SH-SY5Y (cell line): ENCODE results near the gene PRR12.

Experiments
- GATA2 ChIP-seq: IDR thresholded peaks from 2 replicates; pipeline ENCODE4 v1.6.1; 2011; ENCODE audit warnings: mild to moderate bottlenecking, low read depth, low read length
- GATA3 ChIP-seq: IDR thresholded peaks from 2 replicates; pipeline ENCODE4 v1.6.1; 2011; ENCODE audit warnings: low read depth, mild to moderate bottlenecking, low read length, moderate library complexity

Gene PRR12, protein sequence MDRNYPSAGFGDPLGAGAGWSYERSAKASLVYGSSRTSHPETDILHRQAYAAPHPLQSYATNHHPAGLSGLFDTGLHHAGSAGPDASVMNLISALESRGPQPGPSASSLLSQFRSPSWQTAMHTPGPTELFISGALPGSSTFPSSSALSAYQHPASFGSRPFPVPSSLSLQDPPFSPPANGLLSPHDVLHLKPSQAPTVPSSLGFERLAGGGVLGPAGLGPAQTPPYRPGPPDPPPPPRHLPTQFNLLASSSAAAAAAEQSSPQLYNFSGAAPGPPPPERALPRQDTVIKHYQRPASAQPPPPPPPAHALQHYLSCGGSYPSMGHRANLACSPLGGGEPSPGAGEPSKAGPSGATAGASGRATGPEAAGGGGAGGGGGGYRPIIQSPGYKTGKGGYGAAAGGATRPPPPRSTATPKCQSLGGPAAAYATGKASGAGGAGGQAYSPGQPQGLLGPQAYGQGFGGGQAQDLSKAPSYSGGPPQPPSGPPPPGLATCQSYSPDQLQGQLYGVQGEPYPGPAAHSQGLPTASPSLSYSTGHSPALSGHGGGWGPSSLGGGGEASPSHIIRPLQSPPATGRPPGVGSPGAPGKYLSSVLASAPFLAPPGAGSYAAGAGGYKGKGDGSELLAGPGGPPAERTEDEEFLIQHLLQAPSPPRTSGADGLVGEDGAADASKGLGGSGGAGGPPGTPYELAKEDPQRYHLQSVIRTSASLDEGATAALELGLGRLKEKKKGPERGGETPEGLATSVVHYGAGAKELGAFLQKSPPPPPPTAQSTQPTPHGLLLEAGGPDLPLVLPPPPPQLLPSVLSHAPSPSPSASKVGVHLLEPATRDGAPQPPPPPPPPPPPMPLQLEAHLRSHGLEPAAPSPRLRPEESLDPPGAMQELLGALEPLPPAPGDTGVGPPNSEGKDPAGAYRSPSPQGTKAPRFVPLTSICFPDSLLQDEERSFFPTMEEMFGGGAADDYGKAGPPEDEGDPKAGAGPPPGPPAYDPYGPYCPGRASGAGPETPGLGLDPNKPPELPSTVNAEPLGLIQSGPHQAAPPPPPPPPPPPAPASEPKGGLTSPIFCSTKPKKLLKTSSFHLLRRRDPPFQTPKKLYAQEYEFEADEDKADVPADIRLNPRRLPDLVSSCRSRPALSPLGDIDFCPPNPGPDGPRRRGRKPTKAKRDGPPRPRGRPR (N-terminal part only)

GRCh38 chr19:49590971-49591730 lies at the start of gene PRR12:
PRR12 (plus strand) TSS chr19:49591182; CDS start chr19:49591655, 473 bp downstream.
- TF ChIP-seq GATA2 (no peak), GATA3 (no peak)

- TF ChIP-seq GATA3: no peak
- no peak for TF ChIP-seq GATA2
Observed at GRCh38 chr19:49541914-49542313, 49.1 kb upstream of the PRR12 start.

DNA sequence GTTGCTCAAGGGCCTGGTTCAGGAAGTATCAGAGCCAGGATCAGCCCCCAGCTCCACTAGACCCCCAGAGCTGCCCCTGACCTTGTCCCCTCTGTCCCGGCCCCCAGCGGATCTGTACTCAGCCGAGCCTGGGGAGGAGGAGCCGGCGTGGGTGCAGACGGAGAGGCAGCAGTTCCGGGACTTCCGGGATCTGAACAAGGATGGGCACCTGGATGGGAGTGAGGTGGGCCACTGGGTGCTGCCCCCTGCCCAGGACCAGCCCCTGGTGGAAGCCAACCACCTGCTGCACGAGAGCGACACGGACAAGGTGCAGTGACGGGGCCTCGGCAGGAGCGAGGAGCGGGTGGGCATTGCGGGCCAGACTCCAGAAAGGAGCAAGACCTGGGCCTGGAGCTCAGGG lies 48.5 kb upstream of the PRR12 start:
- TF ChIP-seq GATA2: no peak
- TF ChIP-seq GATA3: no peak

DNA sequence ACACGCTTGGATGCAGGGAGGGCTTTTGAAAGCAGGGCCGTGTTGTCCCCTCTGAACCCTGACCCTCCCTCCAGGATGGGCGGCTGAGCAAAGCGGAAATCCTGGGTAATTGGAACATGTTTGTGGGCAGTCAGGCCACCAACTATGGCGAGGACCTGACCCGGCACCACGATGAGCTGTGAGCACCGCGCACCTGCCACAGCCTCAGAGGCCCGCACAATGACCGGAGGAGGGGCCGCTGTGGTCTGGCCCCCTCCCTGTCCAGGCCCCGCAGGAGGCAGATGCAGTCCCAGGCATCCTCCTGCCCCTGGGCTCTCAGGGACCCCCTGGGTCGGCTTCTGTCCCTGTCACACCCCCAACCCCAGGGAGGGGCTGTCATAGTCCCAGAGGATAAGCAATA lies 48.0 kb upstream of the PRR12 start:
- TF ChIP-seq GATA3 (no peak), GATA2 (no peak)

- no peak for TF ChIP-seq GATA3
- TF ChIP-seq GATA2: no peak
Observed at GRCh38 chr19:49544154-49544553, 46.8 kb upstream of the PRR12 start.

- TF ChIP-seq GATA3: no peak
- no peak for TF ChIP-seq GATA2
Observed at GRCh38 chr19:49546825-49547565, 44.0 kb upstream of the PRR12 start.

DNA sequence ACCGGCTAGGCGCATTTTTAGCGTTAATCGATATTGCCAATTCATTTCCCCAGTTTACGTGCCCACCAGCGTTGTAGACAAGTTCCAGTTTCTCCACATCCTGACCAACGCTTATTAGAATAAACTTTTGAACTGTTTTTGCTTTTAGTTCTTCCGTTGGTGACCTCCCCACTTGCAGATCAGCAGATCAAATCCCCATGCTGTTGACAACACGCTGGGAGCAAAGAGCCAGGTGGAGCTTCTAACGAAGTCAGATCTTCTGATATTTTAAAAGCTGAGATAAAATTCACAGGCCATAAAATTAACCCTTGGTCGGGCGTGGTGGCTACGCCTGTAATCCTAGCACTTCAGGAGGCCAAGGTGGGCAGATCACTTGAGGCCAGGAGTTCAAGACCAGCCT lies 41.9 kb upstream of the PRR12 start:
- TF ChIP-seq GATA3 (no peak), GATA2 (no peak)

DNA sequence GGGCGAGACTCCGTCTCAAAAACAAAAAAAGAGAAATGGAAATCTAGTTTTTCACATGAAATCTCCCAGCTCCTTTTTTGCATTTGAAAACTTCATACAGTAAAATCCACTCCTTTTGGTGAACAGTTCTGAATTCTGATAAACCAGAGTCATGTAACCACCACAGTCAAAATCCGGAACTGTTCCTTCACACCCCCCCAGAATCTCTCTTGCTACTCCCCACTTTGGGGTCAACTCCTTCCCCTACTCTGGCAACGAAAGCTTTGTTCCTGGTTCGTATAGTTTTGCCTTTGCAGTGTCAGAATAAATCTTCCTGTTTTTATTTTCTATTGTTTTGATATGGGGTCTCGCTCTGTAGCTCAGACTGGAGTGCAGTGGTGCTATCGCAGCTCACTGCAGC lies 39.5 kb upstream of the PRR12 start:
- TF ChIP-seq GATA2 (no peak), GATA3 (no peak)

DNA sequence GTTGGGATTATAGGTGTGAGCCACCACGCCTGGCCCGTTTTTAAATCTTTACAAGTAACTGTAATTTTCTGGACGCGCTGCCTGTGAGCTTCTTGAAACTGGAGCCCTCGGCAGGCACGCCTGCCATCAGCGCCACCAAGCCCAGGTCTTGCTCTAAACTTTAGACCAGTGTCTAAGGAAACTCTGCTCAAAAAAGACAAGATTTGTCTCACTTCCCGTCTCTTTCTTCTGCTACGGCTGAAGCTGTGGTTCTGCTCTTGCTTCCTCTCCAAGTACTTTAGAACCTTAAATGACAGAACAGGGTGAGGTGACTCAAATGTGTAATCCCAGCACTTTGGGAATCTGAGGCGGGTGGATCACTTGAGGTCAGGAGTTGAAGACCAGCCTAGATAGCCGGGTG lies 38.2 kb upstream of the PRR12 start:
- no peak for TF ChIP-seq GATA2
- no peak for TF ChIP-seq GATA3

- TF ChIP-seq GATA3 (no peak), GATA2 (no peak)
Observed at GRCh38 chr19:49553451-49554271, 37.3 kb upstream of the PRR12 start.

DNA sequence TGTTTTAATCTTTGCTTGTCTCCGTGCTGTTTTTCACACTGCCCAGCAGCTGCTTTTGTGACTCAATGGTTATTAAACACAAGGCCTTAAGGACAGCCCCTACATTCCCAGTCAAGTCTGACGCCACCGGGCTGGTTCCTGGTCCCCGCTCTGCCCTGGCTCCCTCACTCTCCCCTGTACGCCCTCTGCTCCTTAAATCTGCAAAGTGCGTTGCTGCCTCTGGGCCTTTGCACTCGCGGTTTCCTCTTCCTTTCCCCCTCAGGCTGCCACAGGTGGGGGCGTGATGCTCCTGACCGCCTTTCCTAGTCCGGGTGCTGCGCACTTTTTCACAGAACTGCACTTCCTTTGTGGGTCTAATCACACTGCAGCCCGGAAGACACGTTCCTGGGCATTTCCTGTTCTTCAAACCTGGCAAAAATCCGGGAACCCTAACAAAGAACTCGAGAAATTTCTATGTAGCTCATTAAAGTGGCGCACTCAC lies 36.2 kb upstream of the PRR12 start:
- TF ChIP-seq GATA3 (no peak), GATA2 (no peak)

DNA sequence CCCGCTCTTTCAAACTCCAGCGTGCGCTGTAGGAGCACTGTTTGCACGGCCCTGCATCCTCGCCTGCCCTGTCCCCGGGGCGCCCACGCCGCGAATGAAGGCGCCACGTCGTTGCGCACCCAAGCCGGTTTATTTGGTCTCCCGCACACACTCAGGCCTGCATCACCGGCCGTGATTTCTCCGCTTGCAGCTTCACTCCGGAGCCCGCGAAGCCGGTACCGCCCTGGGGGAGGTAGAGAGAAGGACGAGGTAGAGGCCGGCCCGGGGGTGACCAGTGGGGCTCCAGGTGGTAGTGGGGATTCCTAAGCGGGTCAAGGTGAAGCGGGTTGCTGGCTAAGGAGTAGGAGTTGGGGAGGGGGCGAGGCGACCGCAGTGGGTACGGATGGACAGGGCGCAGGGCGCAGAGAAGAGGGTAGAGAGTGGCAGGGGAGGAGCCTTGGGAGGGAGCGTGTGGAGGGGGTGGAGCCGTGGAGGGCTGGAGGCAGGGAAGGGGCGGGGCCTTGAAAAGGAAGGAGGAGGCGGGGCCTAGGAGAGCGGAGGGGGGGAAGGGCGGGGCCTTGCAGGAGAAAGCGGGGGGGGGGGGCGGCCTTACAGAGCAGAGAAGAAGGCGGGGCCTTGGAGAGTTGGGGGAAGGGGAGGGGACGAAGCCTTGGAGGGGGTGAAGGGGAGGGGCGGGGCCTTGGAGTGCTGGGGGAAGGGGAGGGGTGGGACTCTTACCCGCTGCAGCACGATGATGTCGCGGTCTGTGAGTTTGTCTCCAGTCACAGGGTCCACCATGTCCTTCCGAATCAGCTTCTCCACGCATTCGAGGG lies 35.2 kb upstream of the PRR12 start:
- TF ChIP-seq GATA3 (no peak), GATA2 (no peak)
